Ureter (tissue), 1 donor: ENCODE measurements around the gene AP4M1. TPM values are rescaled to one million over a fixed set of nuclear protein-coding genes. Genes with fewer than 3 reads are reported as not detected.
A peak's percentile ranks its signal among the peaks of the same experiment; 100 is the strongest.
"Not testable (repeated sequence)": the region's sequence is repeated elsewhere in the genome, so short reads cannot be mapped to it uniquely, and the experiment has no call there.

ENCODE experiments used
- DNase-seq: peaks from one replicate; pipeline ENCODE4 v3.0.0-alpha.2; 2020; ENCODE audit warnings: low spot score
- total RNA-seq: library from RNA; stranded (reverse); gene quantifications from one replicate; pipeline ENCODE4 v1.2.4, GENCODE V29; 2023
- donor health status: DM: yes; HTN: yes; CAD: no.

The AP4M1 gene
- total RNA-seq, 1 donor from 2014 or later: 19.5 TPM

GRCh38 chr7:100107125-100107737 is 5.8 kb downstream of the AP4M1 start:
- DNase-seq: no peak

- DNase-seq: no peak
Measured at GRCh38 chr7:100107890-100108289, 6.4 kb downstream of the AP4M1 start.

GRCh38 chr7:100109521-100110163 is 8.2 kb downstream of the AP4M1 start:
- no peak for DNase-seq

GRCh38 chr7:100111156-100111555 is 9.7 kb downstream of the AP4M1 start:
- DNase-seq: no peak

- no peak for DNase-seq
Measured at GRCh38 chr7:100111914-100112313, 10.5 kb downstream of the AP4M1 start.

- DNase-seq: no peak
Measured at GRCh38 chr7:100115026-100115425, 13.6 kb downstream of the AP4M1 start.

- DNase-seq: no peak
Measured at GRCh38 chr7:100118388-100119071, 17.1 kb downstream of the AP4M1 start.

- DNase-seq: peak; percentile 96
Measured at GRCh38 chr7:100119072-100119969, 17.9 kb downstream of the AP4M1 start, which contains the start of the genes CNPY4 and TAF6. Gene CNPY4, plus strand, starts transcription at chr7:100119634. Its CDS starts 111 bp downstream, at chr7:100119745. Gene TAF6, minus strand, starts transcription at chr7:100119358. Its CDS starts 5,149 bp downstream, at chr7:100114209.

- DNase-seq: peak; percentile 71
Measured at GRCh38 chr7:100119970-100120732, 18.7 kb downstream of the AP4M1 start.

- no peak for DNase-seq
Measured at GRCh38 chr7:100120733-100121036, 19.2 kb downstream of the AP4M1 start.

GRCh38 chr7:100122067-100122466 is 20.6 kb downstream of the AP4M1 start:
- DNase-seq: no peak

GRCh38 chr7:100122568-100122967 is 21.1 kb downstream of the AP4M1 start:
- no peak for DNase-seq

GRCh38 chr7:100124301-100125230 is 23.1 kb downstream of the AP4M1 start:
- DNase-seq: no peak

- no peak for DNase-seq
Measured at GRCh38 chr7:100126239-100126930, 24.9 kb downstream of the AP4M1 start.

GRCh38 chr7:100126931-100127865 is 25.8 kb downstream of the AP4M1 start, which contains the start of gene MBLAC1:
Gene MBLAC1, plus strand, starts transcription at chr7:100126967. Its CDS starts 429 bp downstream, at chr7:100127396.
- peak; percentile 93 for DNase-seq

- DNase-seq: no peak
Measured at GRCh38 chr7:100127866-100128636, 26.6 kb downstream of the AP4M1 start.

GRCh38 chr7:100128637-100128963 is 27.2 kb downstream of the AP4M1 start:
- DNase-seq: no peak

GRCh38 chr7:100130220-100130607 is 28.8 kb downstream of the AP4M1 start:
- not testable (repeated sequence) for DNase-seq
